Nephron progenitor cell (in vitro differentiated cells): ENCODE measurements around the gene FTO.

Experiments
- DNase-seq: peaks from one replicate; pipeline ENCODE4 v3.0.0; 2021
- H3K27ac Mint-ChIP-seq: 2 replicates; pipeline ENCODE4 v1.8.0; 2021; ENCODE audit warnings: mild to moderate bottlenecking, moderate library complexity, mixed read lengths
- H3K27me3 Mint-ChIP-seq: 2 replicates; pipeline ENCODE4 v1.8.0; 2021; ENCODE audit warnings: mild to moderate bottlenecking, low read depth, mixed read lengths; ENCODE audit not compliant: poor library complexity
- H3K36me3 Mint-ChIP-seq: 2 replicates; pipeline ENCODE4 v1.8.0; 2021; ENCODE audit warnings: low read depth, mixed read lengths
- H3K4me1 Mint-ChIP-seq: 2 replicates; pipeline ENCODE4 v1.8.0; 2021; ENCODE audit warnings: mixed read lengths
- H3K4me3 Mint-ChIP-seq: 2 replicates; pipeline ENCODE4 v1.8.0; 2021; ENCODE audit warnings: mild to moderate bottlenecking, moderate library complexity, mixed read lengths
- H3K9me3 Mint-ChIP-seq: 2 replicates; pipeline ENCODE4 v1.8.0; 2021; ENCODE audit warnings: mild to moderate bottlenecking, moderate library complexity, mixed read lengths
- TF ChIP-seq, protein P1 (sequence below): fragments of 200-600 bp; sonication (generic); IDR thresholded peaks from 2 replicates; pipeline ENCODE4 v1.5.0; 2021; ENCODE audit warnings: antibody characterized with exemption

The FTO gene

DNA sequence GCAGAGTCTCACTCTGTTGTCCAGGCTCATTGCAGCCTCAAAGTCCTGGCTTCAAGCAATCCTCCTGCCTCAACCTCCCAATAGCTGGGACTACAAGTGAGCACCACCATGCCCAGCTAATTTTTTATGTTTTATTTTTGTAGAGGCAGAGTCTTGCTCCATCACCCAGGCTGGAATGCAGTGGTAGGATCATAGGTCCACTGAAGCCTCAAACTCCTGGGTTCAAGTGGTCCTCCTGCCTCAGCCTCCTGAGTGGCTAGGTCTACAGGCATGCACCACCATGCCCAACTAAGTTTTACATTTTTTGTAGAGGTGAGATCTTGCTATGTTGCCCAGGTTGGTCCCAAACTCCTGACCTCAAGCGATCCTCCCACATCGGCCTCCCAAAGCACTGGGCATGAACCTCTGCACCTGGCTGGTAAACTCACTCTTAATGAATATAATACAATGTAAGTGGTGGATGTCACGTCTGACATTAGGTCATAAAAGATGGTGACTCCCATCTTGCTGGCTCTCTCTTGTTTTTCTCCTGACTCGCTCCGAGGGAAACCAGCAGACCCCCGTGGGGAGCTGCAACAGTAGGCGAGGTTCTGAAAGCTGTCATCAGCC is 456.4 kb downstream of the FTO start:
- Mint-ChIP-seq H3K4me1 (peaks cover 31% of the 10 kb centered on the region), H3K36me3 (peaks cover 5% of the 10 kb centered on the region), H3K9me3 (peaks cover 22% of the 10 kb centered on the region), H3K4me3 (no peak overlapping the region), H3K27ac (no peak overlapping the region), H3K27me3 (peaks cover 16% of the 10 kb centered on the region)
- TF ChIP-seq, protein P1, sequence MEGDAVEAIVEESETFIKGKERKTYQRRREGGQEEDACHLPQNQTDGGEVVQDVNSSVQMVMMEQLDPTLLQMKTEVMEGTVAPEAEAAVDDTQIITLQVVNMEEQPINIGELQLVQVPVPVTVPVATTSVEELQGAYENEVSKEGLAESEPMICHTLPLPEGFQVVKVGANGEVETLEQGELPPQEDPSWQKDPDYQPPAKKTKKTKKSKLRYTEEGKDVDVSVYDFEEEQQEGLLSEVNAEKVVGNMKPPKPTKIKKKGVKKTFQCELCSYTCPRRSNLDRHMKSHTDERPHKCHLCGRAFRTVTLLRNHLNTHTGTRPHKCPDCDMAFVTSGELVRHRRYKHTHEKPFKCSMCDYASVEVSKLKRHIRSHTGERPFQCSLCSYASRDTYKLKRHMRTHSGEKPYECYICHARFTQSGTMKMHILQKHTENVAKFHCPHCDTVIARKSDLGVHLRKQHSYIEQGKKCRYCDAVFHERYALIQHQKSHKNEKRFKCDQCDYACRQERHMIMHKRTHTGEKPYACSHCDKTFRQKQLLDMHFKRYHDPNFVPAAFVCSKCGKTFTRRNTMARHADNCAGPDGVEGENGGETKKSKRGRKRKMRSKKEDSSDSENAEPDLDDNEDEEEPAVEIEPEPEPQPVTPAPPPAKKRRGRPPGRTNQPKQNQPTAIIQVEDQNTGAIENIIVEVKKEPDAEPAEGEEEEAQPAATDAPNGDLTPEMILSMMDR, result no peak
- no peak for DNase-seq

DNA sequence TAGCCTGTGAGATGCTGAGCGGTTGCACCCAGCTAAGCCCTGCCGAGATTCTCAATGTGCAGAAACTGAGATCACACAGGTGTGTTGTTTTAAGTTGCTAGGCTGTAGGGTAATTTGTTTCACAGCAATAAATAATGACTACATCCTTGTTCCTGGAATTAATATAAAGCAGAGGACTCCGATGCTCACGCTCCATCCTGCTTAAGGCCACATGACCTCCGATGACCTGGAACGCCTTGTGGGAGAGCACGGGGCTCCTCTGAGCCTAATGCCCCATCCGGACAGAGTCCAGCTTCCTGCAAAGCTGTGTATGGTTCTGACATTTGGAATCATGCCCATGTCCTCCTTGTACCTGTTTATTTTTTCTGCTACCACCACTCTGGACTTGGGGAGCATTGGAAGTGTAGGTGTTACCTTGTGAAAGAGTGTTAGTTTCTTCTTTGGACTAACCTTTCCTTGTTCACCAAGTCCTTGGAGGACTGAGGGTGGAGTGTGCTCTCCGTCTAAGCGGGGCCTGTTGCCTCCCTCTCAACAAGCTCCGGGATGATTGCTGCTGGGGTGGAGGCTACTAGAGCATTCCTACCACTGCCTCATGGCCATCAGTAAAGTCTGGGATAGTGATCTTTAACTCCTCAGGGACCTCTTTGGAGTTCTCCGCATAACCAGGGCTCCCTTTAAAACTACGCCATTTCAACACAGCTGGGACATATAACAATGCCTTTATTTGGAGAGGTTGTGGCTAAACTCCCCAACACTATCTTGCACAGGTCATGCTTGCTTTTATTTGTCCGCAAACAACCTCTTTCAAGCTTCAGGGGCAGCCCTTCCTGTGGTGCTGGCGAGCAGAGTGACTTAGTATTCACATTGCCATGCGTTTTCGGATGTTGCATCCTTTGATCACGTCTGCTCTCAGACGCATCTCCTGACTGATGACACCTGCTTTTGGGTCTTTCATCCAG is 457.3 kb downstream of the FTO start:
- TF ChIP-seq, protein P1, result no peak
- Mint-ChIP-seq H3K36me3 (peaks cover 5% of the 10 kb centered on the region), H3K9me3 (peaks cover 19% of the 10 kb centered on the region), H3K4me1 (peaks cover 31% of the 10 kb centered on the region), H3K27ac (no peak overlapping the region), H3K27me3 (peaks cover 16% of the 10 kb centered on the region), H3K4me3 (no peak overlapping the region)
- no peak for DNase-seq

DNA sequence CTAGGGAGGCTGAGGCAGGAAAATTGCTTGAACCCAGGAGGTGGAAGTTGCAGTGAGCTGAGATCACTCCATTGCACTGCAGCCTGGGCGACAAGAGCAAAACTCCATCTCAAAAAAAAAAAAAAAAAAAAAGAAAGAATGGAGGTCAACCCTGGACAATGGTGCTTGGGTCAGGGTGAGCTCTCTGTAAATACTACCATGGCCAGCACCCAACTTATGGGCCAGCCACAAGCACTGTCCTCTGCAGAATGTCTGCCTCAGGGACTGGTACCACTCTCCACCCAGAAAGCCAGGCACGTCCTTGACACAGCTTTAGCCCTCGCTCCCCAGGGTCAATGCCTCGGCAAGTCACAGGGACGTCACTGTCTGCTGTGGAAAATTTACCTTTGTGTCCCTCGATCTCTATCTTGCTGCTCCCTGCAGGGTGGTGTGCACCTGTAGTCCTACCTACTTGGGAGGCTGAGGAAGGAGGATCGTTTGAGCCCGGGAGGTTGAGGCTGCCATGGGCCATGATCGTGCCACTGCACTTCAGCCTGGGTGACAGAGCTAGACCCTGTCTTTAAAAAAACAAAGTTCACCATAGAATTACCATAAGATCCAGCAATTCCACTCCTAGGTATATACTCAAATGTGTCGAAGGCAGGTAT is 459.4 kb downstream of the FTO start:
- TF ChIP-seq, protein P1, result no peak
- Mint-ChIP-seq H3K4me1 (peaks cover 31% of the 10 kb centered on the region), H3K9me3 (peaks cover 6% of the 10 kb centered on the region), H3K4me3 (no peak overlapping the region), H3K36me3 (peaks cover 5% of the 10 kb centered on the region), H3K27me3 (peaks cover 28% of the 10 kb centered on the region), H3K27ac (no peak overlapping the region)
- no peak for DNase-seq

DNA sequence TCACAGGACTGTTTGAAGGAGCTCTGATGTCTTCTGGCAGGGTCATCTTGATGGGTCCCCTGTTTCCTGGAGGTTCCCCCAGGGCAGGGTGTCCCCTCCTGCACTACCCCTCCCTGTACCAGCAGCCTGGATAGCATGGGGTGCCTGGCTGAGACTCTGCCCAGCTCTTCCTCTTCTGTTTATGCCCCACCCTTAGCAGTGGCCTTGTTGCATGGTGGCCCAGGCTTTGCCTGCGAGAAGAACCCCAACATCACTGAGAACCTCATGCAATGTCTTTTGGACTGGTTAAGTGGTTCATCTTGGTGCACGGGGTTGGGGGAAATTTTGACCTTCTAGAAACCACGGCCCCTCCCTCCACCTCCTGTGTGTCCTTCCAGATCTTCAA is 460.8 kb downstream of the FTO start:
- H3K9me3 Mint-ChIP-seq, result no peaks in the 10 kb centered on the region
- peaks cover 33% of the 10 kb centered on the region for H3K27me3 Mint-ChIP-seq
- no peak overlapping the region for H3K27ac Mint-ChIP-seq
- peaks cover 24% of the 10 kb centered on the region for H3K4me1 Mint-ChIP-seq
- TF ChIP-seq, protein P1, result no peak
- DNase-seq, result no peak
- no peak overlapping the region for H3K4me3 Mint-ChIP-seq
- H3K36me3 Mint-ChIP-seq, result no peaks in the 10 kb centered on the region

DNA sequence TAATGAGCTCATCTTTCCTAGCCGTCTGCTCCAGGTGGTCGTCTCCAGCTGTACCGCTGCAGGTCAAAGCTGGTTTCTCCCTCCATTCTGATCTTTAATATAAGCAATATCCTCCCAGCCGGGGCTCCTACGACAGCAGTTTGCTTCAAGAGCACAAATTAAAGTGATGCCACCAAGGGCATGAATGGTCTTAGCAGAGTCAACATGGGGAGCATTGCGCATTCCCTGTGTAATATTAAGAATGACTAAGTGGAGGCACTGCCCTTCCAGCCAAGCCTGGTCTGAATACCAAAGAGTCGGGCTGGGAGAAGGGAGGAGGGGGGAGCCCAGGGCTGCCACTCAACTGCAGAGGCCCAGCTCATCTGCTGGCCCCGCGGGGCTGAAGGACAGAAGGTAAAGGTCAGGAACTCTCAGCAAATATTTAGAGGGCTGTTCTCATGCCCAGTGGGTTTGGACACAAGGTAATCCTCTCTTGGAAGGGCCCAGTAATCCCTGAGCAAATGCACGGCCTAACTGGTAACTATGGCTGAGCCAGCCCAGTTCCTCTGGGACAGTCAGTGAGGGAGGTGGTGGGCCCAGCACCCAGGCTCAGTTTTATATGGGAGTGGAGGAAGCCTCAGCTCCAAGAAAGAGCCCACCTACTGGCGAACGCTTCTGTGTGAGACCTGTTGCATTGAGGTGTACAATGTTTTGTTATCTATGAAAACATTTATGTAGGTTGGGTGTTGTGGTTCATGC is 461.4 kb downstream of the FTO start:
- TF ChIP-seq, protein P1, result no peak
- Mint-ChIP-seq H3K4me1 (peaks cover 24% of the 10 kb centered on the region), H3K9me3 (no peaks in the 10 kb centered on the region), H3K36me3 (no peaks in the 10 kb centered on the region), H3K4me3 (no peak overlapping the region), H3K27ac (no peak overlapping the region), H3K27me3 (peaks cover 33% of the 10 kb centered on the region)
- no peak for DNase-seq
